Measurements from ENCODE around the gene SUGP2.

DNA sequence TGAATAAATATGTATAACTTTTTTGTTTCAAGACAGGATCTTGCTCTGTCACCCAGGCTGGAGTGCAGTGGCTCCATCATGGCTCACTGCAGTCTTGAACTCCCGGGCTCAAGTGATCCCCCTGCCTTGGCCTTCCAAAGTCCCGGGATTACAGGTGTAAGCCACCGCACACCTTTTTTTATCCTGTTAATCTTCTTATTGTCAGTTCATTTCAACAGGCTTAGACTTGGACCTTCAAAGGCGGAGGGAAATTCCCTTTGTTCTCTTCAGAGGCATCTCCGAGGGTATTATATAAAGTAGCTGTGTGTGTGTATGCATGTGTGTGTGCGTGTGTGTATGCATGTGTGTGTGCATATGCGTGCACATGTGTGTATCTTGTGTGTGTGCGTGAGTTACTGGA lies 35.0 kb downstream of the SUGP2 start:
- TF ChIP-seq, protein P1, sequence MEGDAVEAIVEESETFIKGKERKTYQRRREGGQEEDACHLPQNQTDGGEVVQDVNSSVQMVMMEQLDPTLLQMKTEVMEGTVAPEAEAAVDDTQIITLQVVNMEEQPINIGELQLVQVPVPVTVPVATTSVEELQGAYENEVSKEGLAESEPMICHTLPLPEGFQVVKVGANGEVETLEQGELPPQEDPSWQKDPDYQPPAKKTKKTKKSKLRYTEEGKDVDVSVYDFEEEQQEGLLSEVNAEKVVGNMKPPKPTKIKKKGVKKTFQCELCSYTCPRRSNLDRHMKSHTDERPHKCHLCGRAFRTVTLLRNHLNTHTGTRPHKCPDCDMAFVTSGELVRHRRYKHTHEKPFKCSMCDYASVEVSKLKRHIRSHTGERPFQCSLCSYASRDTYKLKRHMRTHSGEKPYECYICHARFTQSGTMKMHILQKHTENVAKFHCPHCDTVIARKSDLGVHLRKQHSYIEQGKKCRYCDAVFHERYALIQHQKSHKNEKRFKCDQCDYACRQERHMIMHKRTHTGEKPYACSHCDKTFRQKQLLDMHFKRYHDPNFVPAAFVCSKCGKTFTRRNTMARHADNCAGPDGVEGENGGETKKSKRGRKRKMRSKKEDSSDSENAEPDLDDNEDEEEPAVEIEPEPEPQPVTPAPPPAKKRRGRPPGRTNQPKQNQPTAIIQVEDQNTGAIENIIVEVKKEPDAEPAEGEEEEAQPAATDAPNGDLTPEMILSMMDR (IDR thresholded peaks at IDR 0.05): no peak
- no peak for TF ChIP-seq POLR2A (IDR thresholded peaks at IDR 0.05)
